Endodermal cell (in vitro differentiated cells): ENCODE results near the gene TMCO1. TPM values are rescaled to one million over a fixed set of nuclear protein-coding genes. Genes with fewer than 3 reads are reported as not detected.
A peak's percentile ranks its signal among the peaks of the same experiment; 100 is the strongest.

Source experiments
- DNase-seq: peaks from one replicate; pipeline ENCODE4 v3.0.0-alpha.2; 2017
- H3K27ac ChIP-seq: 2 replicates; pipeline ENCODE4 v1.5.1; 2013; ENCODE audit warnings: mild to moderate bottlenecking, low read depth, low read length, moderate library complexity
- H3K27me3 ChIP-seq: 2 replicates; pipeline ENCODE4 v1.6.1; 2013; ENCODE audit warnings: mild to moderate bottlenecking, low read length, moderate library complexity; ENCODE audit not compliant: insufficient read depth, control insufficient read depth, poor library complexity, severe bottlenecking
- H3K36me3 ChIP-seq: 2 replicates; pipeline ENCODE4 v1.7.0; 2013; ENCODE audit warnings: mild to moderate bottlenecking, low read length, moderate library complexity; ENCODE audit not compliant: control insufficient read depth, insufficient read depth
- H3K4me1 ChIP-seq: one replicate; pipeline ENCODE4 v1.7.0; 2013; ENCODE audit warnings: low read length; ENCODE audit not compliant: control insufficient read depth, insufficient read depth
- H3K4me3 ChIP-seq: 2 replicates; pipeline ENCODE4 v1.5.1; 2013; ENCODE audit warnings: mild to moderate bottlenecking, low read length, moderate library complexity
- H3K9ac ChIP-seq: 2 replicates; pipeline ENCODE4 v1.6.1; 2013; ENCODE audit warnings: mild to moderate bottlenecking, low read length, moderate library complexity; ENCODE audit not compliant: poor library complexity, severe bottlenecking; ENCODE audit errors: extremely low read depth
- H3K9me3 ChIP-seq: 2 replicates; pipeline ENCODE4 v1.6.1; 2013; ENCODE audit warnings: mild to moderate bottlenecking, low read length, moderate library complexity; ENCODE audit not compliant: control insufficient read depth
- H3K27ac Mint-ChIP-seq: 2 replicates; pipeline ENCODE4 v1.8.0; 2020; ENCODE audit warnings: mixed read lengths
- H3K27me3 Mint-ChIP-seq: 2 replicates; pipeline ENCODE4 v1.8.0; 2021; ENCODE audit warnings: mild to moderate bottlenecking, mixed read lengths; ENCODE audit not compliant: insufficient read depth
- H3K36me3 Mint-ChIP-seq: 2 replicates; pipeline ENCODE4 v1.8.0; 2020; ENCODE audit warnings: low read depth, mixed read lengths
- H3K4me1 Mint-ChIP-seq: 2 replicates; pipeline ENCODE4 v1.8.0; 2020; ENCODE audit warnings: mixed read lengths
- H3K4me3 Mint-ChIP-seq: 2 replicates; pipeline ENCODE4 v1.8.0; 2020; ENCODE audit warnings: mild to moderate bottlenecking, moderate library complexity, mixed read lengths
- H3K9me3 Mint-ChIP-seq: 2 replicates; pipeline ENCODE4 v1.8.0; 2020; ENCODE audit warnings: mild to moderate bottlenecking, mixed read lengths
- WGBS, 2 experiments: methylation state at CpG; one replicate each; pipeline versions ENCODE4 v1.1.5 to v1.1.7; 2013; ENCODE audit warnings: missing lambda C conversion rate in 2 of 2, mixed read lengths in 1 of 2; ENCODE audit not compliant: insufficient coverage in 1 of 2, insufficient read length in 1 of 2; 5-methylcytosine and 5-hydroxymethylcytosine counted together
- total RNA-seq, 2 donors: library from RNA; stranded (reverse); fragmentation: NEBNext Ultra II Directional in 1 of 2; extraction: Animal tissue kit (Norgen Biotek cat#: 25700) in 1 of 2; gene quantifications; 2 replicates in 1 of 2; 3 replicates in 1 of 2; pipeline ENCODE4 v1.2.1, GENCODE V29; 2021
- TF ChIP-seq, protein P1 (sequence below): fragments of 200-600 bp; sonication (generic); conservative IDR thresholded peaks from 2 replicates; pipeline ENCODE4 v1.5.0; 2021; ENCODE audit warnings: antibody characterized with exemption, mild to moderate bottlenecking

Gene TMCO1
- total RNA-seq, 2 donors from 2014 or later = 76.2 to 79.6 TPM

DNA sequence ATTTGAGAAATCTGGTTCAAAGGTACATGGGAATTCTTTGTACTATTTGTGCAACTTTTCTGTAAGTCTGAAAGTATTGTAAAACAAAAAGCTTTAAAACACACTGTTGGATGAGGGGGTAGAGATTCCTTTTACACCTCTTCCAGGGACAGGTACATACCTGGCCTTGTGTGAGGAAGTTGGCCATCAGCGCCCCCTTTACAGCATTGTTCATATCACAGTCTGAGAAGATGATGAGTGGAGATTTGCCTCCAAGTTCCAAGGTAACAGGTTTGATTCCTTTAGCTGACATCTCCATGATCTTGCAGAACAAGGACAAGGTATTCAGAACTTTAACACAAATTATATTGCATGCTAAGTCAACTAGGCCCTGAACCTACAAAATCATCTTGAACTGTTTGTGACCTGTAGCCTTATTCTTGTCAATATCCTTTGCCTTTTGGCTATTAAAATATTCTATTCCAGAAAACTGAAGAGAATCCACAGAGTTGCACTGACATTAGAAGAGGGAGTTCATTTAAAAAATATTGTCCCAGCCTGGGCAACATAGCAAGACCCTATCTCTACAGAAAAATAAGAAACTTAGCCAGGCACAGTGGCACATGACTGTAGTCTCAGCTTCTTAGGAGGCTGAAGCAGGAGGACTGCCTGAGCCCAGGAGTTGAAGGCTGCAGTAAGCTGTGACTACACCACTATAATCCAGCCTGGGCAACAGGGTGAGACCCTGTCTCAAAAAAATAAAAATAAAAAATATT, 89.2 kb downstream of the TMCO1 start:
- H3K27me3 ChIP-seq = peaks cover 8% of the 10 kb centered on the region
- H3K36me3 Mint-ChIP-seq = peaks cover 71% of the 10 kb centered on the region
- peaks cover 36% of the 10 kb centered on the region for H3K9me3 ChIP-seq
- no peak overlapping the region for H3K27ac Mint-ChIP-seq
- H3K9ac ChIP-seq = no peak overlapping the region
- TF ChIP-seq, protein P1, sequence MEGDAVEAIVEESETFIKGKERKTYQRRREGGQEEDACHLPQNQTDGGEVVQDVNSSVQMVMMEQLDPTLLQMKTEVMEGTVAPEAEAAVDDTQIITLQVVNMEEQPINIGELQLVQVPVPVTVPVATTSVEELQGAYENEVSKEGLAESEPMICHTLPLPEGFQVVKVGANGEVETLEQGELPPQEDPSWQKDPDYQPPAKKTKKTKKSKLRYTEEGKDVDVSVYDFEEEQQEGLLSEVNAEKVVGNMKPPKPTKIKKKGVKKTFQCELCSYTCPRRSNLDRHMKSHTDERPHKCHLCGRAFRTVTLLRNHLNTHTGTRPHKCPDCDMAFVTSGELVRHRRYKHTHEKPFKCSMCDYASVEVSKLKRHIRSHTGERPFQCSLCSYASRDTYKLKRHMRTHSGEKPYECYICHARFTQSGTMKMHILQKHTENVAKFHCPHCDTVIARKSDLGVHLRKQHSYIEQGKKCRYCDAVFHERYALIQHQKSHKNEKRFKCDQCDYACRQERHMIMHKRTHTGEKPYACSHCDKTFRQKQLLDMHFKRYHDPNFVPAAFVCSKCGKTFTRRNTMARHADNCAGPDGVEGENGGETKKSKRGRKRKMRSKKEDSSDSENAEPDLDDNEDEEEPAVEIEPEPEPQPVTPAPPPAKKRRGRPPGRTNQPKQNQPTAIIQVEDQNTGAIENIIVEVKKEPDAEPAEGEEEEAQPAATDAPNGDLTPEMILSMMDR = peak; percentile 52
- H3K4me1 ChIP-seq = no peaks in the 10 kb centered on the region
- peaks cover 59% of the 10 kb centered on the region for H3K36me3 ChIP-seq
- H3K27me3 Mint-ChIP-seq = no peaks in the 10 kb centered on the region
- H3K4me1 Mint-ChIP-seq = peaks cover 2% of the 10 kb centered on the region
- peaks cover 21% of the 10 kb centered on the region for H3K9me3 Mint-ChIP-seq
- WGBS, 2 experiments = 71% methylated on average over 1 of the region's 1 CpG; no CpG with 5 or more reads in 1 of the 2 experiments
- H3K4me3 Mint-ChIP-seq = no peak overlapping the region
- no peak overlapping the region for H3K4me3 ChIP-seq
- H3K27ac ChIP-seq = no peak overlapping the region
- DNase-seq = peak; percentile 60

DNA sequence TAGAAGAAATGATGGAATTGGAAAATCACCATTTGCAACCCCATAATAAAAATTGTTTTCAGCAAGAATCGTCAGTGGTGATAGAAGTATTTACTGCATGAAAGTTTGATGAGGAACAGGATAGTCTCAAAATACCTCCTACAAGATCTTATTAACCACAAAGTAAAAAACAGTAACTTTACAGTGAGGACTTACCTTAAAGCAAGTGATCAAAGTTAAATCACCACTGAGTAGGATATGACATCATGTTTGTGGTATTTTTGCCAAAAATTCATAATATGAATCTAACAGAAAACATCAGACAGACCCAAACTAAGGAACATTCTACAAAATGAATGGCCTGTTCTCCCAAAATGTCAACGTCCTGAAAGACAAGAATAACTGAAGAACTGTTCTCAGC, 90.2 kb downstream of the TMCO1 start:
- Mint-ChIP-seq H3K9me3 (peaks cover 21% of the 10 kb centered on the region), H3K27me3 (no peaks in the 10 kb centered on the region), H3K4me1 (peaks cover 2% of the 10 kb centered on the region), H3K36me3 (peaks cover 73% of the 10 kb centered on the region), H3K27ac (no peak overlapping the region), H3K4me3 (no peak overlapping the region)
- no peak overlapping the region for H3K27ac ChIP-seq
- H3K4me1 ChIP-seq = no peaks in the 10 kb centered on the region
- DNase-seq = no peak
- 7% methylated on average over 2 of the region's 2 CpGs; no CpG with 5 or more reads in 1 of the 2 experiments for WGBS, 2 experiments
- no peak overlapping the region for H3K4me3 ChIP-seq
- H3K9me3 ChIP-seq = peaks cover 36% of the 10 kb centered on the region
- peaks cover 59% of the 10 kb centered on the region for H3K36me3 ChIP-seq
- no peak overlapping the region for H3K9ac ChIP-seq
- TF ChIP-seq, protein P1 = no peak
- H3K27me3 ChIP-seq = no peaks in the 10 kb centered on the region

Other genes with a start within 250 kb of the TMCO1 start
- not detected for gene LRRC52, start 224.9 kb downstream of the TMCO1 start, total RNA-seq
- 100 to 1,000 TPM; 113 to 147 TPM for gene MGST3, start 137.6 kb downstream of the TMCO1 start, total RNA-seq
- gene ALDH9A1, start 70.3 kb downstream of the TMCO1 start, total RNA-seq = 10 to 100 TPM; 47.6 to 52.2 TPM
- gene UCK2, start 58.7 kb upstream of the TMCO1 start, total RNA-seq = 10 to 100 TPM; 65.8 to 73.6 TPM